Endothelial cell of hepatic sinusoid (primary cell): ENCODE results near the gene APOLD1.
"Not testable (repeated sequence)": the region's sequence is repeated elsewhere in the genome, so short reads cannot be mapped to it uniquely, and the experiment has no call there.

Source experiments
- in situ Hi-C: cut with HindIII; loops from 2 replicates; pipeline ENCODE4 v1.10.0; 2017; ENCODE audit warnings: low sequenced_read_pairs

Gene APOLD1

GRCh38 chr12:12784911-12785814, at the start of gene APOLD1:
TSS of gene APOLD1 (plus strand) at chr12:12785659. CDS start at chr12:12785692, 33 bp downstream.
- in situ Hi-C loops, result loop anchor here (5.0 kb wide), 1 partner anchor 52 kb away; no protein-coding TSS in a partner anchor

- in situ Hi-C loops, result no loop called here
Observed at GRCh38 chr12:12736759-12737676, 48.4 kb upstream of the APOLD1 start.

- in situ Hi-C loops, result not testable (repeated sequence)
Observed at GRCh38 chr12:12738152-12738551, 47.3 kb upstream of the APOLD1 start.

GRCh38 chr12:12741660-12742059, 43.8 kb upstream of the APOLD1 start:
- in situ Hi-C loops, result no loop called here

- in situ Hi-C loops, result no loop called here
Observed at GRCh38 chr12:12744546-12745305, 40.7 kb upstream of the APOLD1 start.

- in situ Hi-C loops, result no loop called here
Observed at GRCh38 chr12:12745576-12746211, 39.8 kb upstream of the APOLD1 start.

GRCh38 chr12:12747278-12747677, 38.2 kb upstream of the APOLD1 start:
- in situ Hi-C loops, result no loop called here

GRCh38 chr12:12748044-12748443, 37.4 kb upstream of the APOLD1 start:
- in situ Hi-C loops, result no loop called here

- in situ Hi-C loops, result no loop called here
Observed at GRCh38 chr12:12749433-12749832, 36.0 kb upstream of the APOLD1 start.

GRCh38 chr12:12755923-12756322, 29.5 kb upstream of the APOLD1 start:
- in situ Hi-C loops, result no loop called here

GRCh38 chr12:12757121-12757520, 28.3 kb upstream of the APOLD1 start:
- in situ Hi-C loops, result no loop called here

GRCh38 chr12:12759234-12759915, 26.1 kb upstream of the APOLD1 start:
- in situ Hi-C loops, result no loop called here

GRCh38 chr12:12764824-12765223, 20.6 kb upstream of the APOLD1 start:
- in situ Hi-C loops, result no loop called here

GRCh38 chr12:12770262-12770661, 15.2 kb upstream of the APOLD1 start:
- in situ Hi-C loops, result no loop called here

- in situ Hi-C loops, result no loop called here
Observed at GRCh38 chr12:12774791-12775190, 10.7 kb upstream of the APOLD1 start.

GRCh38 chr12:12776261-12776660, 9.2 kb upstream of the APOLD1 start:
- in situ Hi-C loops, result no loop called here

- in situ Hi-C loops, result no loop called here
Observed at GRCh38 chr12:12777092-12777491, 8.4 kb upstream of the APOLD1 start.

- in situ Hi-C loops, result no loop called here
Observed at GRCh38 chr12:12779007-12779406, 6.5 kb upstream of the APOLD1 start.

GRCh38 chr12:12779529-12779928, 5.9 kb upstream of the APOLD1 start:
- in situ Hi-C loops, result no loop called here

- in situ Hi-C loops, result no loop called here
Observed at GRCh38 chr12:12784116-12784515, 1.3 kb upstream of the APOLD1 start.
